SJSA1 (cell line): ENCODE measurements around the gene NDNF. TPM values are rescaled to one million over a fixed set of nuclear protein-coding genes. Genes with fewer than 3 reads are reported as not detected.

Source experiments
- total RNA-seq: library from RNA; depleted of rRNA; stranded (reverse); fragments of >200 nt; shearing (Covaris generic); gene quantifications from 2 replicates; pipeline ENCODE4 v1.2.3, GENCODE V29; 2014; rRNA removed

NDNF gene
- total RNA-seq, 1 experiment from 2014 or later = not detected

Other genes with a start within 250 kb of the NDNF start
- gene PRDM5, start 149.8 kb downstream of the NDNF start, total RNA-seq = 11.1 and 20.1 TPM in 2 replicates
- 0.47 TPM in 1 of 2 replicates, not detected in the other for gene TNIP3, start 91.8 kb upstream of the NDNF start, total RNA-seq